Kidney epithelial cell (primary cell): Measurements from ENCODE around the gene SRGAP3. TPM values are rescaled to one million over a fixed set of nuclear protein-coding genes. Genes with fewer than 3 reads are reported as not detected.
A peak's percentile ranks its signal among the peaks of the same experiment; 100 is the strongest.

Experiments
- DNase-seq: peaks from one replicate; pipeline ENCODE4 v3.0.0-alpha.2; 2010; ENCODE audit warnings: low read depth
- H3K27me3 ChIP-seq: 2 replicates; pipeline ENCODE4 v1.6.0; 2011; ENCODE audit warnings: low read length; ENCODE audit not compliant: control insufficient read depth, insufficient read depth
- H3K36me3 ChIP-seq: 2 replicates; pipeline ENCODE4 v1.5.1; 2011; ENCODE audit warnings: low read length; ENCODE audit not compliant: control insufficient read depth, insufficient read depth
- H3K4me3 ChIP-seq: 2 replicates; pipeline ENCODE4 v1.5.1; 2011; ENCODE audit warnings: low read depth, mild to moderate bottlenecking, control low read depth, low read length
- CTCF ChIP-seq: IDR thresholded peaks from 2 replicates; pipeline ENCODE4 v1.5.1; 2011; ENCODE audit warnings: mild to moderate bottlenecking, moderate library complexity, low read length, control low read depth, inconsistent platforms; ENCODE audit not compliant: insufficient read depth, poor library complexity, severe bottlenecking
- total RNA-seq: library from RNA; depleted of rRNA; stranded (reverse); fragments of >200 nt; gene quantifications from 2 replicates; pipeline ENCODE4 v1.2.3, GENCODE V29; 2015

Gene SRGAP3
- total RNA-seq, 1 donor from 2014 or later, result 4.9 TPM

- DNase-seq, result no peak
- no peak for TF ChIP-seq CTCF
- Histone ChIP-seq H3K36me3 (no peaks in the 10 kb centered on the region), H3K27me3 (no peaks in the 10 kb centered on the region), H3K4me3 (no peak overlapping the region)
These were observed 296.1 kb downstream of the SRGAP3 start for GRCh38 chr3:8953313-8953712.

GRCh38 chr3:8952130-8952529, 297.3 kb downstream of the SRGAP3 start:
- Histone ChIP-seq H3K27me3 (no peaks in the 10 kb centered on the region), H3K4me3 (no peak overlapping the region), H3K36me3 (no peaks in the 10 kb centered on the region)
- no peak for TF ChIP-seq CTCF
- DNase-seq, result no peak

- no peak for TF ChIP-seq CTCF
These were observed 303.4 kb downstream of the SRGAP3 start for GRCh38 chr3:8945890-8946600.

GRCh38 chr3:8942746-8943488, 306.5 kb downstream of the SRGAP3 start:
- no peak for TF ChIP-seq CTCF
- Histone ChIP-seq H3K27me3 (no peaks in the 10 kb centered on the region), H3K36me3 (no peaks in the 10 kb centered on the region), H3K4me3 (no peak overlapping the region)
- DNase-seq, result no peak

More at GRCh38 chr3:8945890-8946600, 303.4 kb downstream of the SRGAP3 start:
- DNase-seq, result no peak
- Histone ChIP-seq H3K36me3 (no peaks in the 10 kb centered on the region), H3K4me3 (no peak overlapping the region), H3K27me3 (no peaks in the 10 kb centered on the region)

GRCh38 chr3:8942115-8942514, 307.3 kb downstream of the SRGAP3 start:
- no peaks in the 10 kb centered on the region for H3K36me3 ChIP-seq
- no peak for DNase-seq
- TF ChIP-seq CTCF, result no peak

GRCh38 chr3:8938021-8938420, 311.4 kb downstream of the SRGAP3 start:
- DNase-seq, result no peak
- no peak overlapping the region for H3K4me3 ChIP-seq
- TF ChIP-seq CTCF, result peak; percentile 27
- no peaks in the 10 kb centered on the region for H3K36me3 ChIP-seq
- H3K27me3 ChIP-seq, result no peaks in the 10 kb centered on the region

More at GRCh38 chr3:8942115-8942514, 307.3 kb downstream of the SRGAP3 start:
- Histone ChIP-seq H3K4me3 (no peak overlapping the region), H3K27me3 (no peaks in the 10 kb centered on the region)
